ENCODE data around the gene MPV17L2. TPM values are rescaled to one million over a fixed set of nuclear protein-coding genes. Genes with fewer than 3 reads are reported as not detected.

The MPV17L2 gene
- total and polyA plus RNA-seq, 2 donors (not counting 3 experiments of a cell fraction or from before 2014, with no cell fraction given): 13.8 to 27.6 TPM

DNA sequence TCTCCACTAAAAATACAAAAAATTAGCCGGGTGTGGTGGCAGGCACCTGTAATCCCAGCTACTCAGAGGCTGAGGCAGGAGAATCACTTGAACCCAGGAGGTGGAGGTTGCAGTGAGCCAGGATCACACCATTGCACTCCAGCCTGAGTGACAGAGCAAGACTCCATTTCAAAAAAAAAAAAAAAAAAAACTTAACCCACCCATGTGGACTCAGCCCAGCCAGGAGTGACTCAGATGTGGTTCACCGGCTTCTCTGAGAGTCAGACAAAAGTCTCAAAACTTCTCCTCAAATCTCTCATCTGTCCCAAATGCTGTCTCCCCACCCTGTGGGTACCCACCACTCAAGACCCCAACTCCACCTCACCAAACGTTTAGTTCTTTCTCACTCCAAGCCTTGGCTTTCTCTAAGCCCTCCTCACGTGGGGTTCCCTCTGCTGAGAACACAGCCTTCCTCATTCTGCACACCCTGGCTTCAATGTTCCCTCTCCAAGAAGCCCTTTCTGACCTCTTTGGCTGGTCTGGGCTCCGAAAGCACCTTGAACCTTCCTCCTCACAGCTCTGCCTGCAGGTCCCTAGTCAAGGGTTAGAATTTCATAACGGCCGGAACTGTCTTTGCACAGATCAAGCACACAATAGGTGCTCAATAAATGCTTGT lies 21.9 kb downstream of the MPV17L2 start:
- CTCF ChIA-PET: interaction anchor here (1.1 to 1.5 kb wide), 2 partner anchors 37 kb away, joined by 3 read pairs; no protein-coding TSS in a partner anchor
- no peak overlapping the region for H3K27ac ChIP-seq (ENCODE audit: insufficient read depth, low read depth, low read length)
- intact Hi-C loops (cut with micrococcal nuclease): no loop called here

More for the DNA sequence above, 21.9 kb downstream of the MPV17L2 start:
- Histone ChIP-seq H2AFZ (ENCODE audit: low read depth, low read length) (no peak overlapping the region), H3K79me2 (ENCODE audit: control insufficient read depth, insufficient read depth, low read length) (no peaks in the 10 kb centered on the region), H3K9ac (replicated peaks; ENCODE audit: extremely low read depth, insufficient read depth, low read length) (no peak overlapping the region), H3K9me1 (replicated peaks; ENCODE audit: control insufficient read depth, extremely low read depth, insufficient read depth, low read length) (no peaks in the 10 kb centered on the region), H4K20me1 (replicated peaks; ENCODE audit: control insufficient read depth, extremely low read depth, insufficient read depth, low read length) (no peaks in the 10 kb centered on the region), H3K4me2 (ENCODE audit: insufficient read depth, low read length) (no peak overlapping the region), H3K4me1 (ENCODE audit: control insufficient read depth, extremely low read depth, insufficient read depth, low read length) (no peaks in the 10 kb centered on the region), H3K27me3 (ENCODE audit: control insufficient read depth in 2 of 2, insufficient read depth in 2 of 2, low read length in 2 of 2) (no peaks in the 10 kb centered on the region), H3K4me3 (replicated peaks in 1 of 3; ENCODE audit: insufficient read depth in 1 of 3, low read depth in 1 of 3, low read length in 3 of 3) (no peak overlapping the region), H3K36me3 (ENCODE audit: control insufficient read depth in 2 of 2, extremely low read depth in 1 of 2, insufficient read depth in 2 of 2, low read length in 2 of 2) (no peaks in the 10 kb centered on the region), H3K9me3 (replicated peaks; ENCODE audit: control insufficient read depth, insufficient read depth, low read length) (no peaks in the 10 kb centered on the region)
- DNase-seq (ENCODE audit: low read depth, low spot score): no peak
- POLR2A ChIA-PET: interaction anchor here (0.7 kb wide), 1 partner anchor 1001 kb away, joined by 3 read pairs; no protein-coding TSS in a partner anchor
- BruUV-seq (replicated peaks): no TSS peak
- dilution Hi-C loops (cut with MboI; ENCODE audit: extremely low pct_ligation_motif_present, low sequenced_read_pairs): no loop called here
- no peak for FAIRE-seq
- TF ChIP-seq FOS (IDR thresholded peaks at IDR 0.05; ENCODE audit: borderline replicate concordance, insufficient read depth, low read length) (no peak), POLR2AphosphoS5 (IDR thresholded peaks at IDR 0.05; ENCODE audit: insufficient read depth, low read depth, low read length) (no peak), POLR2A (IDR thresholded peaks at IDR 0.05; ENCODE audit: low read depth, low read length) (no peak), EZH2 (IDR thresholded peaks at IDR 0.05; ENCODE audit: borderline replicate concordance, low read depth, low read length, severe bottlenecking) (no peak), GATA2 (IDR thresholded peaks at IDR 0.05; ENCODE audit: insufficient read depth, insufficient read length, low read depth, low read length) (no peak), JUN (IDR thresholded peaks at IDR 0.05; ENCODE audit: borderline replicate concordance, insufficient read depth, insufficient read length, low read depth) (no peak), MYC (IDR thresholded peaks at IDR 0.05; ENCODE audit: low read depth, low read length) (no peak)
- TF ChIP-seq, protein P1, sequence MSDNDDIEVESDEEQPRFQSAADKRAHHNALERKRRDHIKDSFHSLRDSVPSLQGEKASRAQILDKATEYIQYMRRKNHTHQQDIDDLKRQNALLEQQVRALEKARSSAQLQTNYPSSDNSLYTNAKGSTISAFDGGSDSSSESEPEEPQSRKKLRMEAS (IDR thresholded peaks at IDR 0.05; ENCODE audit: insufficient read depth, insufficient read length): no peak
- TF ChIP-seq, protein P2, sequence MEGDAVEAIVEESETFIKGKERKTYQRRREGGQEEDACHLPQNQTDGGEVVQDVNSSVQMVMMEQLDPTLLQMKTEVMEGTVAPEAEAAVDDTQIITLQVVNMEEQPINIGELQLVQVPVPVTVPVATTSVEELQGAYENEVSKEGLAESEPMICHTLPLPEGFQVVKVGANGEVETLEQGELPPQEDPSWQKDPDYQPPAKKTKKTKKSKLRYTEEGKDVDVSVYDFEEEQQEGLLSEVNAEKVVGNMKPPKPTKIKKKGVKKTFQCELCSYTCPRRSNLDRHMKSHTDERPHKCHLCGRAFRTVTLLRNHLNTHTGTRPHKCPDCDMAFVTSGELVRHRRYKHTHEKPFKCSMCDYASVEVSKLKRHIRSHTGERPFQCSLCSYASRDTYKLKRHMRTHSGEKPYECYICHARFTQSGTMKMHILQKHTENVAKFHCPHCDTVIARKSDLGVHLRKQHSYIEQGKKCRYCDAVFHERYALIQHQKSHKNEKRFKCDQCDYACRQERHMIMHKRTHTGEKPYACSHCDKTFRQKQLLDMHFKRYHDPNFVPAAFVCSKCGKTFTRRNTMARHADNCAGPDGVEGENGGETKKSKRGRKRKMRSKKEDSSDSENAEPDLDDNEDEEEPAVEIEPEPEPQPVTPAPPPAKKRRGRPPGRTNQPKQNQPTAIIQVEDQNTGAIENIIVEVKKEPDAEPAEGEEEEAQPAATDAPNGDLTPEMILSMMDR (IDR thresholded peaks at IDR 0.05; ENCODE audit: extremely low read depth in 1 of 2, insufficient read depth in 1 of 2, low read depth in 1 of 2, low read length in 2 of 2): no peak
